Neural cell (in vitro differentiated cells): ENCODE data around the gene KCTD16. TPM values are rescaled to one million over a fixed set of nuclear protein-coding genes. Genes with fewer than 3 reads are reported as not detected.

ENCODE experiments used
- H2AFZ ChIP-seq: fragments of 200-600, 300-800 bp; sonication (generic), shearing (Covaris generic); 2 replicates; pipeline ENCODE4 v1.6.0; 2014; ENCODE audit warnings: low read depth, mild to moderate bottlenecking, antibody characterized with exemption, low read length, moderate library complexity
- H3F3A ChIP-seq: fragments of 200-600 bp; shearing (Covaris generic); 2 replicates; pipeline ENCODE4 v1.6.1; 2016; ENCODE audit warnings: mild to moderate bottlenecking, moderate library complexity, mixed read lengths, antibody characterized with exemption, low read length; ENCODE audit not compliant: insufficient read depth, poor library complexity, severe bottlenecking
- H3K27ac ChIP-seq: fragments of 200-600, 300-800 bp; sonication (generic), shearing (Covaris generic); 2 replicates; pipeline ENCODE4 v1.5.1; 2014; ENCODE audit warnings: mild to moderate bottlenecking, low read length, moderate library complexity
- H3K27me3 ChIP-seq: fragments of 300-800, 200-600 bp; sonication (generic), shearing (Covaris generic); 2 replicates; pipeline ENCODE4 v1.6.0; 2014; ENCODE audit warnings: mild to moderate bottlenecking, low read depth, low read length, moderate library complexity; ENCODE audit not compliant: insufficient read depth
- H3K36me3 ChIP-seq: fragments of 300-800, 200-600 bp; sonication (generic), shearing (Covaris generic); 2 replicates; pipeline ENCODE4 v1.5.1; 2014; ENCODE audit warnings: mild to moderate bottlenecking, antibody characterized with exemption, low read length, moderate library complexity; ENCODE audit not compliant: insufficient read depth
- H3K4me2 ChIP-seq: fragments of 300-800, 200-600 bp; sonication (generic), shearing (Covaris generic); 2 replicates; pipeline ENCODE4 v1.6.0; 2014; ENCODE audit warnings: mild to moderate bottlenecking, low read length
- H3K4me3 ChIP-seq: fragments of 300-800, 200-600 bp; sonication (generic), shearing (Covaris generic); 2 replicates; pipeline ENCODE4 v1.5.1; 2014; ENCODE audit warnings: mild to moderate bottlenecking, low read length, moderate library complexity
- H3K79me2 ChIP-seq: fragments of 200-600 bp; shearing (Covaris generic); replicated peaks from 2 replicates; pipeline ENCODE4 v1.6.0; 2014; ENCODE audit warnings: mild to moderate bottlenecking, low read length, moderate library complexity; ENCODE audit not compliant: insufficient read depth
- H3K9ac ChIP-seq: fragments of 300-800, 200-600 bp; sonication (generic), shearing (Covaris generic); 2 replicates; pipeline ENCODE4 v1.6.1; 2016; ENCODE audit warnings: mild to moderate bottlenecking, low read length, mixed read lengths
- H3K9me2 ChIP-seq: fragments of 200-600 bp; shearing (Covaris generic); 2 replicates; pipeline ENCODE4 v1.6.1; 2016; ENCODE audit warnings: mild to moderate bottlenecking, low read length, mixed read lengths; ENCODE audit not compliant: insufficient read depth
- H3K9me3 ChIP-seq: fragments of 200-600, 300-800 bp; sonication (generic), shearing (Covaris generic); 2 replicates; pipeline ENCODE4 v1.6.1; 2016; ENCODE audit warnings: mild to moderate bottlenecking, mixed run types, low read length, moderate library complexity, mixed read lengths
- H4K20me1 ChIP-seq: fragments of 200-600 bp; shearing (Covaris generic); 2 replicates; pipeline ENCODE4 v1.6.1; 2016; ENCODE audit warnings: mild to moderate bottlenecking, mixed run types; ENCODE audit not compliant: insufficient read depth
- EP300 ChIP-seq: fragments of 450-650 bp; conservative IDR thresholded peaks from 2 replicates; pipeline ENCODE4 v1.6.1; 2014; ENCODE audit warnings: antibody characterized with exemption, mild to moderate bottlenecking, moderate library complexity; ENCODE audit not compliant: poor library complexity, severe bottlenecking
- EZH2 ChIP-seq: fragments of 200-600, 300-800 bp; shearing (Covaris generic), sonication (generic); IDR thresholded peaks from 2 replicates; pipeline ENCODE4 v1.6.1; 2014; ENCODE audit warnings: antibody characterized with exemption, low read length, borderline replicate concordance, mild to moderate bottlenecking; ENCODE audit not compliant: insufficient read depth, poor library complexity, severe bottlenecking
- MXI1 ChIP-seq: fragments of 450-650 bp; conservative IDR thresholded peaks from 2 replicates; pipeline ENCODE4 v1.6.1; 2014; ENCODE audit warnings: antibody characterized with exemption, mild to moderate bottlenecking; ENCODE audit not compliant: poor library complexity, severe bottlenecking
- POLR2AphosphoS5 ChIP-seq: IDR thresholded peaks from 2 replicates; pipeline ENCODE4 v1.6.1; 2012
- RAD21 ChIP-seq: fragments of 450-650 bp; conservative IDR thresholded peaks from 2 replicates; pipeline ENCODE4 v1.6.1; 2014; ENCODE audit warnings: antibody characterized with exemption, mild to moderate bottlenecking, moderate library complexity
- REST ChIP-seq: IDR thresholded peaks from 2 replicates; pipeline ENCODE4 v1.6.1; 2012; ENCODE audit warnings: borderline replicate concordance
- SMC3 ChIP-seq: fragments of 450-650 bp; conservative IDR thresholded peaks from 2 replicates; pipeline ENCODE4 v1.6.1; 2014; ENCODE audit warnings: antibody characterized with exemption, mild to moderate bottlenecking, moderate library complexity; ENCODE audit not compliant: poor library complexity
- TAF1 ChIP-seq: IDR thresholded peaks from 2 replicates; pipeline ENCODE4 v1.6.1; 2012; ENCODE audit warnings: low read depth
- polyA plus RNA-seq: library from polyadenylated mRNA; depleted of rRNA; stranded (reverse); fragments of >200 nt; gene quantifications from 2 replicates; pipeline ENCODE4 v1.2.3, GENCODE V29; 2014
- TF ChIP-seq, protein P1 (sequence below): fragments of 450-650 bp; IDR thresholded peaks from 2 replicates; pipeline ENCODE4 v1.5.1; 2014; ENCODE audit warnings: antibody characterized with exemption, mild to moderate bottlenecking, moderate library complexity; ENCODE audit not compliant: poor library complexity, severe bottlenecking

KCTD16 gene
- polyA plus RNA-seq, 1 donor from 2014 or later: 7.1 TPM

DNA sequence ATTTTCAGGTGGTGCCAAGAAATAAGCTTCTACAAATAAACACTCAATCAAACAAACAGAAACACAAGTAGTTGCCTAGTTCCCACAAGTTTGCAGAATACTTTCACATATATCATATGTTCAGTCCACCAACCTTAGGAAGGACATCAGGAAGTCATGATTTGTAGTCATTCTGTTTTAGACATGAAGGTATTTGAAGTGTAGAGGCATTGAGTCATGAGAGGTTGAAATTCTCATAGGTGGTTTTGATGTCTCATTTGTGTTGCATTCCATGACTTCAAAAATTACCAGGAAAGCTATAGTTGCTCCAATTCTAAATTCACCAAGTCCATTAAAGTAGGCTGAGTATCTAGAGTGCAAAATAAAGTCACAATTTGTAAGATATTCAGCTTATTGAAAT, 159.0 kb downstream of the KCTD16 start:
- H3K9me2 ChIP-seq: no peaks in the 10 kb centered on the region
- no peak overlapping the region for H2AFZ ChIP-seq
- no peaks in the 10 kb centered on the region for H3K79me2 ChIP-seq
- no peaks in the 10 kb centered on the region for H3F3A ChIP-seq
- H3K4me2 ChIP-seq: no peak overlapping the region
- no peak for TF ChIP-seq RAD21
- TF ChIP-seq EZH2: no peak
- TF ChIP-seq, protein P1, sequence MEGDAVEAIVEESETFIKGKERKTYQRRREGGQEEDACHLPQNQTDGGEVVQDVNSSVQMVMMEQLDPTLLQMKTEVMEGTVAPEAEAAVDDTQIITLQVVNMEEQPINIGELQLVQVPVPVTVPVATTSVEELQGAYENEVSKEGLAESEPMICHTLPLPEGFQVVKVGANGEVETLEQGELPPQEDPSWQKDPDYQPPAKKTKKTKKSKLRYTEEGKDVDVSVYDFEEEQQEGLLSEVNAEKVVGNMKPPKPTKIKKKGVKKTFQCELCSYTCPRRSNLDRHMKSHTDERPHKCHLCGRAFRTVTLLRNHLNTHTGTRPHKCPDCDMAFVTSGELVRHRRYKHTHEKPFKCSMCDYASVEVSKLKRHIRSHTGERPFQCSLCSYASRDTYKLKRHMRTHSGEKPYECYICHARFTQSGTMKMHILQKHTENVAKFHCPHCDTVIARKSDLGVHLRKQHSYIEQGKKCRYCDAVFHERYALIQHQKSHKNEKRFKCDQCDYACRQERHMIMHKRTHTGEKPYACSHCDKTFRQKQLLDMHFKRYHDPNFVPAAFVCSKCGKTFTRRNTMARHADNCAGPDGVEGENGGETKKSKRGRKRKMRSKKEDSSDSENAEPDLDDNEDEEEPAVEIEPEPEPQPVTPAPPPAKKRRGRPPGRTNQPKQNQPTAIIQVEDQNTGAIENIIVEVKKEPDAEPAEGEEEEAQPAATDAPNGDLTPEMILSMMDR: no peak
- TF ChIP-seq EP300: no peak
- no peak for TF ChIP-seq MXI1
- no peak for TF ChIP-seq POLR2AphosphoS5
- TF ChIP-seq REST: no peak
- no peak for TF ChIP-seq SMC3
- no peak for TF ChIP-seq TAF1
- no peak overlapping the region for H3K27ac ChIP-seq
- no peaks in the 10 kb centered on the region for H4K20me1 ChIP-seq
- no peak overlapping the region for H3K9ac ChIP-seq
- no peak overlapping the region for H3K4me3 ChIP-seq
- H3K36me3 ChIP-seq: no peaks in the 10 kb centered on the region
- H3K9me3 ChIP-seq: no peaks in the 10 kb centered on the region
- H3K27me3 ChIP-seq: no peaks in the 10 kb centered on the region

GRCh38 chr5:144331361-144331760, 160.7 kb downstream of the KCTD16 start:
- no peaks in the 10 kb centered on the region for H4K20me1 ChIP-seq
- no peak overlapping the region for H3K27ac ChIP-seq
- no peaks in the 10 kb centered on the region for H3F3A ChIP-seq
- no peaks in the 10 kb centered on the region for H3K9me2 ChIP-seq
- H3K27me3 ChIP-seq: no peaks in the 10 kb centered on the region
- no peak overlapping the region for H2AFZ ChIP-seq
- no peaks in the 10 kb centered on the region for H3K36me3 ChIP-seq
- H3K79me2 ChIP-seq: no peaks in the 10 kb centered on the region
- H3K4me2 ChIP-seq: no peak overlapping the region
- no peak overlapping the region for H3K9ac ChIP-seq
- peak overlapping the region; percentile 6 for H3K4me3 ChIP-seq
- TF ChIP-seq, protein P1: no peak
- peak; percentile 61 for TF ChIP-seq REST
- no peak for TF ChIP-seq EZH2
- no peak for TF ChIP-seq SMC3
- TF ChIP-seq RAD21: no peak
- peak; percentile 79 for TF ChIP-seq EP300
- no peak for TF ChIP-seq MXI1
- no peak for TF ChIP-seq TAF1
- TF ChIP-seq POLR2AphosphoS5: peak; percentile 61
- no peaks in the 10 kb centered on the region for H3K9me3 ChIP-seq
